ENCODE results near the gene ZNF253.
"Not testable (repeated sequence)": the region's sequence is repeated elsewhere in the genome, so short reads cannot be mapped to it uniquely, and the experiment has no call there.

ZNF253 gene

GRCh38 chr19:19865750-19866610 lies at the start of gene ZNF253:
Gene ZNF253 (plus strand): TSS chr19:19865882. CDS start chr19:19865997, 115 bp downstream.
- DNase-seq = peak; percentile 99

GRCh38 chr19:19816679-19817078 lies 49.0 kb upstream of the ZNF253 start:
- no peak for DNase-seq

- no peak for DNase-seq
Measured at GRCh38 chr19:19817357-19817756, 48.3 kb upstream of the ZNF253 start.

- DNase-seq = no peak
Measured at GRCh38 chr19:19820774-19821320, 44.8 kb upstream of the ZNF253 start.

DNA sequence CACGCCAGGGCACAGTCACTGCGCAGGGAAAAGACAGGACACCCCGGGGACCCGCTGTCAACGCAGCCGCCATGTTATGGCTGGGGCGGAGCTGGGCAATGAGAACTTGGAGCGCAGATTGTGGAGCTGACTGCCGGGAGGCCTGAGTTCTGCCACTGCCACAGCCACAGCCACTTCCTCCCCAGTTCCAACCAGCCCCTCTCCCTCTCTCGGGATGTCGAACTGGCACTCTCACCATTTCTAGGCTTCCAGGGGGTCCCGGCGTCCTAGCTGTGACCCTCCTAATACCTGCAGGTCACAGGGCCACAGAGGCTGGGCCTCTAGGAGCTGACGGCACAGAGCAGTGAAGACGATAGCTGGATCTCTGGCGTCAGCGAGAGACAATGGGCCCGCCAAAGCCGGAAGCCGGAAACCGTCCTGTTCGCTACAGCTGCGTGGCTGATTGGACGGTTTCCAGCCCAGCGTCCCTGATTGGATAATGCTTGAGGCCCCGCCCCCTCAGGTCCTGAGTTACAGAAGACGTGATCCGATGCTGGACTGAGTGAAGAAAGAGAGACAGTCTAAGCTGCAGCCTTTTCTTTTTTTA lies 44.2 kb upstream of the ZNF253 start, which contains the start of gene ZNF506:
Gene ZNF506, minus strand, starts transcription at position 385 of the 586 bp plus-strand sequence. Its CDS starts 147 bp downstream, at position 238.
- DNase-seq = peak; percentile 99

DNA sequence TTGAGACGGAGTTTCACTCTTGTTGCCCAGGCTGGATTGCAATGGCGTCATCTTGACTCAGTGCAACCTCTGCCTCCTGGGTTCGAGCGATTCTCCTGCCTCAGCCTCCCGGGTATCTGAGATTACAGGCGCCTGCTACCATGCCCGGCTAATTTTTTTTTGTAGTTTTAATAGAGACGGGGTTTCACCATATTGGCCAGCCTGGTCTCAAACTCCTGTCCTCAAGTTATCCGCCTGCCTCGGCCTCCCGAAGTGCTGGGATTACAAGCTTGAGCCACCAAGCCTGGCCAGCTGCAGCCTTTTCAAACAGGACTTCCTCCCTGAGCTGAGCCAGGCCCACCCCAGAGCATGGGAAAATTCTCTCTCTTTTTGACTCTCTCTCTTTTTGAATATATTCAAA lies 43.7 kb upstream of the ZNF253 start:
- peak; percentile 51 for DNase-seq

DNA sequence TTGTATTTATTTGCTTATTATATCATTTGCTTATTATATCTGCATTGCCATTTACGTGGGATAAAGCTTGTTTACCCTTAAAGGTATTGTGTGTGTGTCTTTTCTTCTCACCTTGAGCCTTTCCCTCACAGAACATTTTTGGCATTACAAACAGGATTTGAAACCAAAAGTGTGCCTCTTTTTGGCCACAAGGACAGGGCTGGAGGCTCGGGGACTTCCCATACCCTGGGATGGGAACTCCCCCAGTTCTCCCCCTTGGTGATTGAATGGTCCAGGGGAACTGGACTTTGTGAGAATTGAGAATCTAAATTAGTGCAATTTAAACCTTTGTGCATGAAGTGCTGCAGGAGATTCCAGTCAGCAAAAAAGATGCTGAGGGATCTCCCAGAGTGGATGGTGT lies 41.8 kb upstream of the ZNF253 start:
- DNase-seq = no peak

DNA sequence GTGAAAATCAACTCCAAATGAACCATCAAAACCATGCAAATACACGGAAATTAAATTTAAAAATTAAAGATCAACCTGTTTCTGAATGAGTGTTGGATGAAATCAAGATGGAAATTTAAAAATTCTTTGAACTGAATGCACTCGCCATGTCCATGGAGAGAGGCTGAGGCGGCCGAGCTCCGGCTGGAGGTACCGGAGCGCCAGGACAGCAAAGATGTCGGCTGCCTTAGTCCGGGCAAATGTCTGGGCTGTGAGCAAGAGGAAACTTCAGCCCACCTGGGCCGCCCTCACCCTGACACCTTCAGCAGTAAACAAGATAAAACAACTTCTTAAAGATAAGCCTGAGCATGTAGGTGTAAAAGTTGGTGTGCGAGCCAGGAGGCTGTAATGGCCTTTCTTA lies 38.8 kb upstream of the ZNF253 start:
- DNase-seq = no peak

DNA sequence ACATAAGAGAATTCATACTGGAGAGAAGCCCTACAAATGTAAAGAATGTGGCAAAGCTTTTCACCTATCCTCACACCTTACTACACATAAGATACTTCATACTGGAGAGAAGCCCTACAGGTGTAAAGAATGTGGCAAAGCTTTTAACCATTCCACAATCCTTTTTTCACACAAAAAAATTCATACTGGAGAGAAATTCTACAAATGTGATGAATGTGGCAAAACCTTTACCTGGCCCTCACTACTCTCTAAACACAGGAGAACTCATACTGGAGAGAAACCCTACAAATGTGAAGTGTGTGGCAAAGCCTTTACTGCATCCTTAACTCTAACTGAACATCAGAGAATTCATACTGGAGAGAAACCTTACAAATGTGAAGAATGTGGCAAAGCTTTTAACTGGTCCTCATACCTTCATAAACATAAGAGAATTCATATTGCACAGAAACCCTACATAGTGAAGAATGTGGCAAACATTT lies 30.1 kb upstream of the ZNF253 start:
- no peak for DNase-seq

DNA sequence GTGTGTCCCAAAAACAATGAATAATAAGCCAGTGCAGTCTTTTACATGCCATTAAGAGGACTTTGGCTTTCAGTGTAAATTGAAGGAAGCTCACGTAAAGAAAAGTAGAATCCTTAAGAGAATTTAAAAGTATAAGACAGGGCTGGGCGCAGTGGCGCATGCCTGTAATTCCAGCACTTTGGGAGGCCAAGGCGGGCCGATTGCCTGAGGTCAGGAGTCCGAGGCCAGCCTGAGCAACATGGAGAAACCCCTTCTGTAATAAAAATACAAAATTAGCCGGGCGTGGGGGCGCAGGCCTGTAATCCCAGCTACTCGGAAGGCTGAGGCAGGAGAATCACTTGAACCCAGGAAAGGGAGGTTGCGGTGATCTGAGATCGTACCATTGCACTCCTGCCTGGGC lies 17.9 kb upstream of the ZNF253 start:
- DNase-seq = no peak

GRCh38 chr19:19849056-19849455 lies 16.6 kb upstream of the ZNF253 start:
- no peak for DNase-seq

DNA sequence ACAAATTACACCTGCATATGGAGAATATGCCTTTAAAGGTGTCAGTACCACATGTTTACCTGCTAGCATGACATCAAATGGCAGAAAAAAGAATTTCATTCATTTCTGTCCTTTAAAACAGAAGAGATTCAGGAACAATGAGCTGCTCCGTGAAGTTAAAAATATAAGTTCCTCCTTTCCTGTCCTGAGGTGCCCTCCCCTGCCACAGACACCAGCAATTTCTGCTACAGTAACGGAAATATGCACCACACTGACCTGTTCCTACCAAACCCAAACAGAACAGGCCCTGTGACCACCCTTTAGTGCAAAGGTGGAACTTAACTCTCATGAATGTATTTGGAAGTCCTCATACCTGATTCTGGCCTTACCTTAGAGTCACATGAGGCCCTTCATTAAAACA lies 13.9 kb upstream of the ZNF253 start:
- DNase-seq = not testable (repeated sequence)

- no peak for DNase-seq
Measured at GRCh38 chr19:19858751-19859150, 6.9 kb upstream of the ZNF253 start.

- no peak for DNase-seq
Measured at GRCh38 chr19:19860756-19861390, 4.8 kb upstream of the ZNF253 start.

DNA sequence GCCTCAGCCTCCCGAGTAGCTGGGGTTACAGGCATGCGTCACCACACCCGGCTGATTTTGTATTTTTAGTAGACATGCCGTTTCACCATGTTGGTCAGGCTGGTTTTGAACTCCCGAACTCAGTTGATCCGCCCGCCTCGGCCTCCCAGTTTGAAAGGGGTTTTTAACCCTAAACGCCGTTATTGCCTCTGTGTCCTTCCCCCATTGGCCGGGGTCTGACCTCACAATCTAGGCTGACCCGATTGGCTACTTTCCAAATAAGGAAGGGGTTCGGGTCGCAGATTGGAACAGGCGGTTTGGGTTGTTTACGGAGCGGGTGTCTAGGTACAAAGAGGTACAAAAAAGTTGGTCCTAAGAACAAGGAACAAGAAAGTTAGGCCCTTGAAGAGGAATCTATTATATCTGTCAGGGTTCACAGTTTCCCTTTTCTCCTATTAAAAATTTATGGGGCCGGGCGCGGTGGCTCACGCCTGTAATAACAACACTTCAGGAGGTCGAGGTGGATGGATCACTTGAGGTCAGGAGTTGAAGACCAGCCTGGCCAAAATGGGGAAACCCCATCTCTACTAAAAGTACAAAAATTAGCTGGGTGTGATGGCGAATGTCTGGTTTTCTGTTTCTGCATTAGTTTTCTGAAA lies 1.0 kb downstream of the ZNF253 start:
- DNase-seq = peak; percentile 46

DNA sequence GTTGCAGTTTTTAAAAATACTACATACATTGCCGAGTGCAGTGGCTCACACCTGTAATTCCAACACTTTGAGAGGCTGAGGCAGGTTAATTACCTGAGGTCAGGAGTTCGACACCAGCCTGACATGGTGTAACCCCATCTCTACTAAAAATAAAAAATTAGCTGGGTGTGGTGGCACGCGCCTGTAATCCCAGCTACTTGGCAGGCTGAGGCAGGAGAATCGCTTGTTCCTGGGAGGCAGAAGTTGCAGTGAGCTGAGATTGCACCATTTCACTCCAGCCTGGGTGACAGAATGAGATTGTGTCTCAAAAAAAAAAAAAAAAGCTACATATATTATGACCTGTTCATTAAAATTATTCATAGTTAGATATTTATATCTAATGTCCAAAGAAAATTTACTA lies 4.4 kb downstream of the ZNF253 start:
- not testable (repeated sequence) for DNase-seq

DNA sequence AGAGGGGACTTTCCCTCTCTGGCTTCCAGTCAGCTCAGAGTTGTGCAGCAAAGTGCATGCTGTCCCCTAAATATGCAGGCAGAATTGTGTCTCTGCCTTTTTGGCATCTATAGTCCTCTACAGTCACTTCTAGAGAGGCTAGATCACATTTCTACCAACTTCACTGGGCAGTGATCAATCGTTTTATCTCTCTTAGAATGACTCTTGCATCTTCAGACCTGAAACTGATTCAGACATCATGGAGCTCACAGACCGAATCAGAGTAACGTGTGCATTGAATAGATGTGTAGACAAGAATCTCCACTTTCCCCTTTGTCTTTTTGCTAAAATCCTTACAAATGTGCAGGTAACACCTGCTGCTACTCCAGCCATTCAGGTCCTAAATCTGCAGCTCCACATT lies 6.2 kb downstream of the ZNF253 start:
- no peak for DNase-seq

DNA sequence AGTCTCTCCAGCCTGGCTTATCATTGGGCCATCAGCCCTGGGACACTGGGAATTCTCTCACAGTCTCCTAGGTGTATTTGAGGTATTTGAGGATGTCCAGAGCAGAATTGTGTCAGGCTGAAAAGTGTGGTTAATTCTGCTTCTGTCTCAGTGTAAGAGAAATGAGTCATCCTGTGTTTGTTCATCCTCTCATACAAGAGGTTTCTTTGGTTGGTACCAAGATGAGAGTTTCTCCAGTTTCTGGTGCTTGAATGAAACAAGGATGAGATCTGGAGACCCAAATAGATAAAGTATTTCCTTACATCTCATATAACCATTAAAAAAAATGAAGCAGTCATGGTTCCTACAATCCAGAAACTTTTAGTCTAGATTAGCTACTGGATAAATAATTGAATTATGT lies 7.7 kb downstream of the ZNF253 start:
- no peak for DNase-seq

- no peak for DNase-seq
Measured at GRCh38 chr19:19877724-19878123, 12.0 kb downstream of the ZNF253 start.

GRCh38 chr19:19884583-19884982 lies 18.9 kb downstream of the ZNF253 start:
- DNase-seq = no peak

- not testable (repeated sequence) for DNase-seq
Measured at GRCh38 chr19:19892055-19892941, 26.6 kb downstream of the ZNF253 start.

Measured in NCI-H69 (cell line).